MM.1S (cell line): ENCODE measurements around the gene SNX5.

Source experiments
- CTCF ChIP-seq: fragments of 300-600 bp; sonication (generic); IDR thresholded peaks from 2 replicates; pipeline ENCODE4 v1.5.1; 2016; ENCODE audit warnings: antibody characterized with exemption, low read length, mixed read lengths
- EZH2phosphoT487 ChIP-seq: fragments of 300-600 bp; sonication (generic); IDR thresholded peaks from 2 replicates; pipeline ENCODE4 v1.6.1; 2018; ENCODE audit warnings: antibody characterized with exemption, low read length

- TF ChIP-seq CTCF: no peak
- no peak for TF ChIP-seq EZH2phosphoT487
Observed at GRCh38 chr20:17993546-17993945, 25.0 kb upstream of the SNX5 start.
